Measurements from ENCODE around the gene KCNC4.

KCNC4 gene

GRCh38 chr1:110228381-110228780, 18.3 kb downstream of the KCNC4 start:
- no peak overlapping the region for H3K4me3 ChIP-seq (ENCODE audit: low read depth, low read length)
- DNase-seq (ENCODE audit: low read depth), result no peak
- no peak for TF ChIP-seq CTCF (IDR thresholded peaks at IDR 0.05; ENCODE audit: insufficient read depth, low read depth, low read length, missing control alignments)

- no peak overlapping the region for H3K4me3 ChIP-seq (ENCODE audit: low read depth, low read length)
- no peak for DNase-seq (ENCODE audit: low read depth)
- TF ChIP-seq CTCF (IDR thresholded peaks at IDR 0.05; ENCODE audit: insufficient read depth, low read depth, low read length, missing control alignments), result no peak
Observed at GRCh38 chr1:110228869-110229268, 18.8 kb downstream of the KCNC4 start.

GRCh38 chr1:110229348-110230001, 19.4 kb downstream of the KCNC4 start:
- H3K4me3 ChIP-seq (ENCODE audit: low read depth, low read length), result no peak overlapping the region
- TF ChIP-seq CTCF (IDR thresholded peaks at IDR 0.05; ENCODE audit: insufficient read depth, low read depth, low read length, missing control alignments), result no peak
- no peak for DNase-seq (ENCODE audit: low read depth)

GRCh38 chr1:110230381-110231199, 20.5 kb downstream of the KCNC4 start:
- no peak for TF ChIP-seq CTCF (IDR thresholded peaks at IDR 0.05; ENCODE audit: insufficient read depth, low read depth, low read length, missing control alignments)
- H3K4me3 ChIP-seq (ENCODE audit: low read depth, low read length), result no peak overlapping the region
- DNase-seq (ENCODE audit: low read depth), result no peak

- H3K4me3 ChIP-seq (ENCODE audit: low read depth, low read length), result no peak overlapping the region
- no peak for TF ChIP-seq CTCF (IDR thresholded peaks at IDR 0.05; ENCODE audit: insufficient read depth, low read depth, low read length, missing control alignments)
- no peak for DNase-seq (ENCODE audit: low read depth)
Observed at GRCh38 chr1:110233861-110234260, 23.7 kb downstream of the KCNC4 start.

- H3K4me3 ChIP-seq (ENCODE audit: low read depth, low read length), result no peak overlapping the region
- TF ChIP-seq CTCF (IDR thresholded peaks at IDR 0.05; ENCODE audit: insufficient read depth, low read depth, low read length, missing control alignments), result no peak
- no peak for DNase-seq (ENCODE audit: low read depth)
Observed at GRCh38 chr1:110234691-110235090, 24.6 kb downstream of the KCNC4 start.
